ENCODE data around the gene LMO1.

The LMO1 gene

DNA sequence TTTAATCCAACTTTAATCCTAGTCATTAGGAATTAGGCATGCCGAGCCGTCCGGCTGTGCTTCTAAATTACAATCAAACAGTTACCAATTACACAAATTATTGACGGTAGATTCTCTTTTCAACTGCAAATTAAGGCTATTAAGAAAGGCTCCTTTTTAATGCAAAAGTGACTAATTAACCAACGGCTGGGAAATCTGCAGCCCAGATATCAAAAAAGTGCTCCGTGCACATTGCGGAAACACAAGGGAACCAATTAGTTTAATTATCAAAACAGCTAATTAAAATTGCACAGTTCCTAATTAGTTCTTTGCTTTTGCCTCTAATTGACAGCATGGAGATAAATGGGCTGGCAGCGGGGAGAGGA, 19.4 kb upstream of the LMO1 start:
- no peak overlapping the region for H3K27ac ChIP-seq
- TF ChIP-seq, protein P1, sequence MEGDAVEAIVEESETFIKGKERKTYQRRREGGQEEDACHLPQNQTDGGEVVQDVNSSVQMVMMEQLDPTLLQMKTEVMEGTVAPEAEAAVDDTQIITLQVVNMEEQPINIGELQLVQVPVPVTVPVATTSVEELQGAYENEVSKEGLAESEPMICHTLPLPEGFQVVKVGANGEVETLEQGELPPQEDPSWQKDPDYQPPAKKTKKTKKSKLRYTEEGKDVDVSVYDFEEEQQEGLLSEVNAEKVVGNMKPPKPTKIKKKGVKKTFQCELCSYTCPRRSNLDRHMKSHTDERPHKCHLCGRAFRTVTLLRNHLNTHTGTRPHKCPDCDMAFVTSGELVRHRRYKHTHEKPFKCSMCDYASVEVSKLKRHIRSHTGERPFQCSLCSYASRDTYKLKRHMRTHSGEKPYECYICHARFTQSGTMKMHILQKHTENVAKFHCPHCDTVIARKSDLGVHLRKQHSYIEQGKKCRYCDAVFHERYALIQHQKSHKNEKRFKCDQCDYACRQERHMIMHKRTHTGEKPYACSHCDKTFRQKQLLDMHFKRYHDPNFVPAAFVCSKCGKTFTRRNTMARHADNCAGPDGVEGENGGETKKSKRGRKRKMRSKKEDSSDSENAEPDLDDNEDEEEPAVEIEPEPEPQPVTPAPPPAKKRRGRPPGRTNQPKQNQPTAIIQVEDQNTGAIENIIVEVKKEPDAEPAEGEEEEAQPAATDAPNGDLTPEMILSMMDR (conservative IDR thresholded peaks at IDR 0.05): no peak

DNA sequence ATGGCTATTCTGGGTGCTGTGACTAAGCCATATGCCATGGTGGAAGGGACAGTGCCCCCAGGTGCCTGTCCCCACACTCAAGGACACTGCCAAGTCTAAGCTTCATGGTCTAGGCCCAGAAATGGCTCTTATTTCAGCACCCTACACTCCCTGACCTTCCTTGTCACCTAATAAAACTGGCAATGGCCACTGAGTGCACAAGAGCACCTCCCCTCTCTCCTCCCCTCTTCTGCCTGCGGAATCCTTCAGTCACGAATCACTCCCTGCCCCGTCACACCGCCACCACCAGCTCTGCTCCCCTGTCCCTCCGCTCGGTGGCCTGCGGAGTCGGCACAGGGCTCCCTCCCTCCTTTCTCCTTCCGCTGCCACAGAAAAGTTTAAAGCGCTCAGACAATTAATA, 19.0 kb upstream of the LMO1 start:
- H3K27ac ChIP-seq: no peak overlapping the region
- TF ChIP-seq, protein P1 (conservative IDR thresholded peaks at IDR 0.05): no peak

DNA sequence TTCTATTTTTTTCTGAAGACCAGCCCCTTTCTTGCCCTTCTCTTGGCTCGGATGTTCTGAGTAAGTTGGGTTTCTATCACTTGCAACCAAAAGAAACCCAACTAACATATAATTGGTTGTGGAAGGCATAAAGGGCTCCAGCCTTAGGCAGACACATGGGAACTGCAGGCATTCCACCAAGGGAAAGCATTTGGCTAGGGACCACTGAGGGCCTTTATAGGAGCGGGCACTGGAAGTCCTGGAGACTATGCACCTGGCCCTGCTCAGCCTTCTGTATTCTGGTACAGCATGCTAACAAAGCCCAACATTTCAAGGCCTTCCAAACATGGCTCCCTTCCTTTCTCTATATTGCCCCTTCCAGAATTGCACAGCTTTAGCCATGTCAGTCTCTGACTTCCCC, 17.6 kb upstream of the LMO1 start:
- no peak overlapping the region for H3K27ac ChIP-seq
- TF ChIP-seq, protein P1 (conservative IDR thresholded peaks at IDR 0.05): no peak

DNA sequence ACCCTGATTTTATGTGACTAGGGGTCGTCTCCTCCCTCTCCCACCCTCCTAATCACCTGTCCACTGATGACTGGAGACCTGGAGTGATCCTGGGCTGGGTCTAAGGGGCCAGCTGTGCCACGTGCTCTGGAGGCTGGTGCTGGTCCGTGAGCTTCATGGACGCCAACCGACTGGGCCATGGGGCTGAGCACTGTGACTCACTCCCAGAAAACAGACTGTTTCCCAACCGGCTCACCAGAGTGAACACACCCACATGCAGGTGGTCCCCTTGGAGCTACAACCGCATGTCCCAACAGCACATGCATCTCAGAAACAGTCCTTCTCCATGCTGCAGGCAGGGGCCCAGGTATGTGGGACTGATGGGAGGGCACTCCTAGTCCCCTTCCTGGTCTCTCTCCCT, 14.0 kb upstream of the LMO1 start:
- TF ChIP-seq, protein P1 (conservative IDR thresholded peaks at IDR 0.05): no peak
- no peak overlapping the region for H3K27ac ChIP-seq

DNA sequence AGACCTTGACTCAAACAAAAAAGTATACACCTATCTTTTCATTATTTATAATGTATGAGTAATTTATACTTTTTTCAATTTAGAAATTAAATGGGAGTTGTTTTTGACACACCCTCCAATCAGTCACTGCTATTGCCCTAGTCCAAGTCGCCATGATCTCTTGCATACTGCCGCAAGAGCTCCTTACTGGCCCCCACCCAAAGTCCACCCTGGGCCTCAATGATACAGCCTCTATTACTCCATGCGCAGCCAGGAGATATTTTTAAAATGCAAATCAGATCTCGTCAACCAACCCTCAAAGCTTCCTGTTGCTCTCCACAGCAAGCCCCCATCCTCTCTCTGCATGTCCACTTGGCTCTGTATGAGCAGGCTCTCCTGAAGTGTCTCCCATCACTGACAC, 12.8 kb upstream of the LMO1 start:
- TF ChIP-seq, protein P1 (conservative IDR thresholded peaks at IDR 0.05): no peak
- H3K27ac ChIP-seq: no peak overlapping the region

DNA sequence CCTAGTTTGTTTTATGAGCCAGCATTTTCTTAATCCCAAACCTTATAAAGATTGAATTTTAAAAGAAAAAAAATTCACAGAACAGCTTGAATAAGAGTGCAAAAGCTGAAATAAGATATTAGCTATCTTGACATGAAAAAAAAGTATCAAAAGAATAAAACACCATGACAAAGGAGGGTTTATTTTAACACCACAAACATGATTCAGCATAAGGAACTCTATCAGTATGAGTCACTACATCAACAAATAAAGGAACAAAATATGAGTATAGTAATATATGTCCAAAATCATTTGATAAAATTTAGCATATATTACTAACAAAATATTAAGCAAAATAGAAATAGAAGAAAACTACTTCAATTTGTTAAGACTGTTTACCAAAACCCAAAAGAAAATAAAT, 9.6 kb upstream of the LMO1 start:
- TF ChIP-seq, protein P1 (conservative IDR thresholded peaks at IDR 0.05): no peak
- no peak overlapping the region for H3K27ac ChIP-seq

DNA sequence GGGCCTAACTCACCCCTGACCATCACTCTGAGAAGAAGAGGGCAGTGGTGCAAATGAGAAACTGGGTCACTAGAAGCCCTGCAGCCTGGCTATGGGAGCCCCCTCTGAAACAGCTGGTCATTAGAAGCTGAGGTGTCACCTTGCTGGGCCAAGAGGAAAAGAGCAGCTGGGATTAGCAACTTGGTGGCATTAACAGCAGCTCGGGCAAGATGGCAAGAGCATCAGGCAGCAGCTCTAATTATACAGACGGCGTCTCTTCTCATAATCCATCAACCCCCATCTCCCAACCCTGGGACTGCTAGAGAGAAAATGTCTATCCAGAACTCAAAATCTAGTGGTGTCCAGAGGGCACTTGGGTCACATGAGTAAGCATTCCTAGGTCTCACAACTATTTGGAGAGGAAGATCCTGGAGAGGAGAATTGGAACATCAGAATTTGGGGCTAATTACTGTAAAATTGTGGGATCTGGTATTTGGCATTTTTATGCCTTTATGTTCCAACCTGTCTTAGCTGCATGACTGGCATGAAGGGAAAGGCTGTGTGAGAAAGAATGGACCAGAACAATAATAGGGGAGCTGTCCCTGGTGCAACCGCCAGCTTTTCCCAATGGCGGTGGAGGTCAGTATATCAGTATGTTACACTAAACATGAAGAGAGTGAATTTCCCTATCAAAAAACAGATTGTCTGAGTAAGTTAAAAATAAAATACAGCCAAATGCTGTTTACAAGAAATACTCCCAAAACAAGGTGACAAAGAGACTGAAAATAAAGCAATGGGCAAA, 7.6 kb upstream of the LMO1 start:
- TF ChIP-seq, protein P1 (conservative IDR thresholded peaks at IDR 0.05): no peak
- no peak overlapping the region for H3K27ac ChIP-seq

All from VCaP (cell line).